Activated T-helper 1 cell treated with anti-CD3 and anti-CD28 coated beads, Interleukin-2, amount 50 U/mL, for 16 hours (primary cell): Measurements from ENCODE around the gene MIPOL1.
"Not testable (repeated sequence)": the region's sequence is repeated elsewhere in the genome, so short reads cannot be mapped to it uniquely, and the experiment has no call there.

Experiments
- DNase-seq, 2 donors: peaks; one replicate each; pipeline ENCODE4 v3.0.0-alpha.2; 2020; ENCODE audit warnings: low read depth in 1 of 2, low spot score in 1 of 2

Gene MIPOL1

DNA sequence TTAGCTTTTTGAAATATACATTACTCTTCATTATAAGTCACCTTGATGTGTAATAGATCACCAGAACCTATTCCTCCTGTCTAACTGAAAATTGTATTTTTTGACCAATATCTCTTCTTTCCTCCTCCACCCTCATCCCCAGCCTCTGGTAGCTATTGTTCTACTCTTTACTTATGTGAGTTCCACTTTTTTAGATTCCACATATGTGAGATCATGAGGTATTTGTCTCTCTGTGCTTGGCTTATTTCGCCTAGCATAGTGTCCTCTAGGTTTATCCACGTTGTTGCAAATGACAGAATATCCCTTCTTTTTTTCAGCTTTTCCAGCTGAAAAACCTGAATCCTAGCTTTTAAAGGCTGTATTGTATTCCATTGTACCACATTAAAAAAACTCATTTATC lies 82.1 kb downstream of the MIPOL1 start:
- DNase-seq, result no peak

DNA sequence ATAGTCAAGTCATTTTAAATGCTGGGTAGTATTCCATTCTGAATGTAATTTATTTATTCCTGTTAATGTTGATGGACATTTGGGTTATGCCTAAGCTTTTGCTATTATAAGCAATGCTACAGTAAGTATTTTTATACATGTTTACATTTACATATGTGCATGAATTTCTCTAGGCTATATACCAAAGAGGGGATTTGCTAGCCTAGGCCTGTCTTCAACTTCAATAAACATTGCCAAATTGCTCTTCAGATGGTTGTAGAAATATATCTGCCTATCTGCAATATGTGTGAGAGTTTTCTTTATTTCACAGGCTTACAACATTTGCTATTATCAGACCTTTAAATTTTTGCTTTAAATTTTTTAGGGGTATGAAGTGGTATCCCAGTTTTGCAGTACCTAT lies 87.0 kb downstream of the MIPOL1 start:
- no peak for DNase-seq

DNA sequence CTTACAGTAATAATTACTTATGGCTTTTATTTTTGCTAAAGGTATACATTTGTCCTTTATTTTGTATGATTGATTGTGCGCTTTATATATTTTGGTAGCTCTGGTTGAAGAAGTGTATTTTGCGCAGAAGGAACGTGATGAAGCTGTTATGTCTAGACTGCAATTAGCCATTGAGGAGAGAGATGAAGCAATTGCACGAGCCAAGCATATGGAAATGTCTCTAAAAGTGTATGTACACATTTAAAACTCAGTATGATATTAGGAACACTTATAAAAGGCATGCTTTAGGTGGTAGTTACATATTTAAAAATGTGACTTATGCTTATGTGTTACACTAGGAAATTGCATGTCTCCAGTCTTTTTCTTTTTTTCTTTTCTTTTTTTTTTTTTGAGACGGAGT lies 87.5 kb downstream of the MIPOL1 start:
- DNase-seq, result no peak

DNA sequence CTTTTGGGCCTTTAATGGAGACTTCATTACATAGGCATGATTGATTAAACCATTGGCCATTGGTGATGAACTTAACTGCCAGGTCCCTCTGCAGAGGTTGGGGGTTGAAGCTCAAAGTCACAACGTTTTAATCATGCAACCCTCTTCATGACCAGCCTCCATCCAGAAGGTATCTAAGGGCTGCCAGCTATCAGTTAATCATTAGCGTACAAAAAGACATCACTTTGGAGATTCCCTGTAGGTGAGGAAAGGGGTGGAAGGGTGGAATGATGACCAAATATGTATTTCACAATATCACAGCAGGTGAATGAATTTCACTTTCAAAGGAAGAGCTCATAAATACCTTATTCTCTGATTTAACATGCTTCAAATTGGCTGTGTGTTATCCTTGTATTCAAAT lies 92.0 kb downstream of the MIPOL1 start:
- DNase-seq, result no peak

DNA sequence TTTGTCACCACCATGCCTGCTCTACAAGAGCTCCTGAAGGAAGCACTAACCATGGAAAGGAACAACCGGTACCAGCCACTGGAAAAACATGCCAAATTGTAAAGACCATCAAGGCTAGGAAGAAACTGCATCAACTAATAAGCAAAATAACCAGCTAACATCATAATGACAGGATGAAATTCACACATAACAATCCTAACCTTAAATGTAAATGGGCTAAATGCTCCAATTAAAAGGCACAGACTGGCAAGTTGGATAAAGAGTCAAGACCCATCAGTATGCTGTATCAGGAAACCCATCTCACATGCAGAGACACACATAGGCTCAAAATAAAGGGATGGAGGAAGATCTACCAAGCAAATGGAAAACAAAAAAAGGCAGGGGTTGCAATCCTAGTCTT lies 97.5 kb downstream of the MIPOL1 start:
- not testable (repeated sequence) for DNase-seq

DNA sequence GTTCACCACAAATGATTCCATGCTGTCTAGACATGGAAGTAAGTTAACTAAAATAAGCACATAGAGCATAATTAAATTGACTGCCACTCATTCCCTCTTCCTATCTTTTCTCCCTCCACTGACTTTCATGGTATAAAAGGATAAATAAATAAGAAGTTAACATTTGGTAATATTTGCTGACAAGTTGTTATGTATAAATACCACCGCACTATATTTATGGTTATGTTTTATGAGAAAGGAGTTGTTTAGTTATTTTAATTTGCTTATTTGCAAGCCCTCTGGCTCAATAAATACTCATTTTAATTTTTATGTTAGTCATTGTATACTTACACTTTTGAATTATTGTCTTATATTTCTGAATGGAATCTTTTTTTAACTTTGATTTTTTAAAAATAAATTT lies 113.5 kb downstream of the MIPOL1 start:
- DNase-seq, result no peak

DNA sequence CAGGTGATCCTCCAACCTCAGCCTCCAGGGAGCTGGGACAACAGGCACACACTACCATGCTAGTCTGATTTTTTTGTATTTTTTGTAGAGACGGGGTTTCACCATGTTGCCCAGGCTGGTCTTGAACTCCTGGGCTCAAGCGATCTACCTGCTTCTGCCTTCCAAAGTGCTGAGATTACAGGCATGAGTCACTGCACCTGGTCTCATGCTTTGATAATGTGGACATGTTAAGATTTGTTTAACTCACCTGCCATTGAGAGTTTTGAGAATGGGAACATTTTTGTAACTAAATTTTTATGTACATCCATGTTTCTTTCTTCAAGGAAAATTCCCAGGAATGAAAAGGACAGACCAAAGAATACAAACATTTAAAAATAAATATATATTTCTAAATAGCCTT lies 121.2 kb downstream of the MIPOL1 start:
- DNase-seq, result no peak

DNA sequence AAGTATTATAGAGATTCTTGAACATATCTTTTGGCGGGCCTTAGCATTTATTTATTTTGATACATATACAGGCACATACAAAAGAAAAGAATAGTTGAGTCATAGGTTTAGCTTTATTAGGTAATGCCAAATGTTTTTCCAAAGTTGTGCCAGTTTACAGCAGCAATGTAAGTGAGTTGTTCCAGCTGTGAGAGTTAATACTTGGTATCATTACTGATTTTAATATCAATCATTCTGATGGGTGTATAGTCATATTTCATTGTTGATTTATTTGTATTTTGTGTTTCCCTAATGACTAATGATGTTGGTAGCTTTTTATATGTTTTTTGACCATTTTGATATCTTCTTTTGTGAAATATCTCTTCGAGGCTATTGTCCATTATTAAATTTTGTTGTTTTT lies 122.4 kb downstream of the MIPOL1 start:
- DNase-seq, result no peak

DNA sequence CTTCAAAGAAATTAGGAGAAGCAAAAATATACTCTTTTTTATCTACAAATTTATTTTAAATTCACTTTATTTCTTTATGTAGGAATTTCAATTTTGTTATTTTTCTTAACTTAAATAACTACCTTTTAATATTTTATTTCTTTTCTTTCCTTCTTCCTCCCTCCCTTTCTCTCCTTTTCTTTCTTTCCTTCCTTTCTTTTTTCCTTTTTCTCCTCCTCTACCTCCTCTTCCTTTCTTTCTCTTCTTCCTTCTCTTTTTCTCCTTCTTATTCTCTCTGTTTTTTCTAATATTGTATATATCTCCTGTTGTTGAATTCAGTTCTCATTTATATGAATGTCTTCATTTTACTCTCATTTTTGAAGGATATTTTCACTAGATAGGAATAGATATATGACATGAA lies 127.6 kb downstream of the MIPOL1 start:
- DNase-seq, result no peak

DNA sequence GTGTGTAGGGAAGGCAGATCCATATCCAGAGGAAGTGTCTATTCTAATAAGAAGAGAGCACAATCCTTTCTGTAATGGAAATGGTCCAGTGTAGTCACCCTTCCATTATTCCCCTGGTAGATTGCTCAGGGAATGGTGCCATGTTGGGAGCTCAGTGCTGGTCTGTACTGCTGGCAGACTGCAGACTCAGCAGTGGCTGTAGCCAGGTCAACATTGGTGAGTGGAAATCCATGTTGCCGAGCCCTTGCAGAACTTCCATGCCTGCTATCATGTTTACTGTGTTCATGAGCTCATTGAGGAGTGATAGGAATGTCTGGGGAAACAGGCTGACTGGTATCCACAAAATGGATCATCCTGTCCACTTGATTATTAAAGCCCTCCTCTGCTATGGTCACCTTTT lies 128.7 kb downstream of the MIPOL1 start:
- DNase-seq, result no peak

DNA sequence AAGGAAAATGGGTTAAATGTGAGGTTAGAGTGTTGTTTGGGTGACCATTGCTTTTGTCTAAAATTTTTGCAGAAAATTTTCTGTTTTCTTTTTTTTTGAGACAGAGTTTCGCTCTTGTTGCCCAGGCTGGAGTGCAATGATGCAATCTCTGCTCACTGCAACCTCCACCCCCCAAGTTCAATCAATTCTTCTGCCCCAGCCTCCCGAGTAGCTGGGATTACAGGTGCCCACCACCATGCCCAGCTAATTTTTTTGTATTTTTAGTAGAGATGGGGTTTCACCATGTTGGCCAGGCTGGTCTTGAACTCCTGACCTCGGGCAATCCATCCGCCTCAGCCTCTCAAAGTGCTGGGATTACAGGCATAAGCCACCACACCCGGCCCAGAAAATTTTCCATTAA lies 130.2 kb downstream of the MIPOL1 start:
- DNase-seq, result not testable (repeated sequence)

DNA sequence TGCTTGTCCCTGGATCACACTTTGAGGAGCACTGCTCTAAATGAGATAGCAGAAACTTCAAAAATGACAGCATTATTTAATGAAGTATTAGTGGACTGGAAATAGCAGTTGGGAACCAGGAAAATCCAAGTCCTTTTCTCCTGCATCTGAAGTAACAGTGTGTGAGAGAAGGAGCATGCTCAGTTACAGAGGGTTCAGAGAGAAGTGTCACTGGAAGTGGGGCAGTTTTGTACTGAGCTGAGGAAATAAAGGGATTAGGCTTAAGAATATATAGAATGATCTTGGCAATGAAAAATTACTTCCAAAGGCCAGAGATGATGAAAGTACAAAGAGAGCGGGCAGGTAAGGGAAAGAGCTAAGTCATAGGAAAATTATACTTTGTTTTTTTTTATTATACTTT lies 130.9 kb downstream of the MIPOL1 start:
- no peak for DNase-seq

DNA sequence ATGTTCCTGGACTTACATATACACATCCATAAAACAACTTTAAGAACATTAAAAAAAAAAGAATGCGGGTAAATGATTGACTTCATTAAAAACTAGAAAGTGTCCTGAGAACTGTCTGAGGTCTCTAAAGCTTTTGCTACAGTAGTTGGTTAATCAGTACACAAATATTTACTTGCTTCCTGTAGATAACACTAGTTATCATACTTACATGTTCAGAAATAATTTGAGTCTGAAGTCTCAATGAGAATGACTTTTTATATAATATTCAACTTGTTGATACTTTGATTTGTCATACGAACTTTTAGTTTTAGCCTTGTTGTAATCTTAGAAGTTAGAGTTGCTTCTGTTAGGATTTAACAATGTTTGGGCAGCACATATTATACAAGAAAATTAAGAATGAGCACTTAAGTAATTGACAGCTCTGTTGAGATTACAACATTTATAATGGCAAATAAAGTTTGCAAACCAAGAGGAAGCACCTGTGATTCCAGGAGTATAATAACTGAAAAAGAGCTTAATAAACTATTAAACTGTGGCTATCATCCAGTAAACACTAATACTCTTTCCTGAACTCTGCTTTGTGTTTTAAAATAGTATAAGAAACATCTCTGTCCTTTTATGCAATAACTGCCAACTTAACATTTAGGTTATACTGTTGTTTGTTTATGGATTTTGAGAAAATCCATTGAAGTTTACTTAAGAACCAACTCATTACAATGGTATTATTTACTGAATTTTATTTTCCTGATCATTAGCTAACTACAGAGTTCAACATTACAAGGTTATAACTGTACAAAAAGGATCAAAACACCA lies 131.7 kb downstream of the MIPOL1 start:
- no peak for DNase-seq

DNA sequence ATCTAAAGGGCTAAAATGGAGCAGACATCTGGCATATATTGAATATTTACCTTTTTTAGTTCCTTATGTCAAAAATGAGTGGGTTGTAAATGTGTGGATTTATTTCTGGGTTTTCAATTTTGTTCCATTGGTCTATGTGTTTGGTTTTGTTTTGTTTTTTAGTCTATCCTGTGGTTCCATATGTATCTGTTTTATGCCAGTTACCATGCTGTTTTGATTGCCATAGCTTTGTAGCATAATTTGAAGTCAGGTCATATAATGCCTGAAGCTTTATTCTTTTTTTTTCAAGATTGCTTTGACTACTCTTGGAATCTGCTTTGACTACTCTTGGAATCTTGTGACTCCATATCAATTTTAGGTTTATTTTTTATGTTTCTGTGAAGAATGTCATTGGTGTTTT lies 133.2 kb downstream of the MIPOL1 start:
- no peak for DNase-seq

DNA sequence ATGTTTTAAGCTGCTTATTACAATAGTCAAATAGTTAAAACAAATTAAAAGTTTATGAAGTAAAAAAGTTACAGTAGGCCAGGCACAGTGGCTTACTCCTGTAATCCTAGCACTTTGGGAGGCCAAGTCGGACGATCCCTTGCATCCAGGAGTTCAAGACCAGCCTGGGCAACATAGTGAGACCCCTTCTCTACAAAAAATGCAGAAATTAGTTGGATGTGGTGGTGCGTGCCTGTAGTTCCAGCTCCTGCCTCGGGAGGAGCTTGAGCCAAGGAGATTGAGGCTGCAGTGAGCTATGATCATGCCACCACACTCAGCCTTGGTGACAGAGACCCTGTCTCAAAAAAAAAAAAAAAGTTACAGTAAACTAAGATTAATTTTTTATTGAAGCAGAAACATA lies 142.6 kb downstream of the MIPOL1 start:
- DNase-seq, result no peak

DNA sequence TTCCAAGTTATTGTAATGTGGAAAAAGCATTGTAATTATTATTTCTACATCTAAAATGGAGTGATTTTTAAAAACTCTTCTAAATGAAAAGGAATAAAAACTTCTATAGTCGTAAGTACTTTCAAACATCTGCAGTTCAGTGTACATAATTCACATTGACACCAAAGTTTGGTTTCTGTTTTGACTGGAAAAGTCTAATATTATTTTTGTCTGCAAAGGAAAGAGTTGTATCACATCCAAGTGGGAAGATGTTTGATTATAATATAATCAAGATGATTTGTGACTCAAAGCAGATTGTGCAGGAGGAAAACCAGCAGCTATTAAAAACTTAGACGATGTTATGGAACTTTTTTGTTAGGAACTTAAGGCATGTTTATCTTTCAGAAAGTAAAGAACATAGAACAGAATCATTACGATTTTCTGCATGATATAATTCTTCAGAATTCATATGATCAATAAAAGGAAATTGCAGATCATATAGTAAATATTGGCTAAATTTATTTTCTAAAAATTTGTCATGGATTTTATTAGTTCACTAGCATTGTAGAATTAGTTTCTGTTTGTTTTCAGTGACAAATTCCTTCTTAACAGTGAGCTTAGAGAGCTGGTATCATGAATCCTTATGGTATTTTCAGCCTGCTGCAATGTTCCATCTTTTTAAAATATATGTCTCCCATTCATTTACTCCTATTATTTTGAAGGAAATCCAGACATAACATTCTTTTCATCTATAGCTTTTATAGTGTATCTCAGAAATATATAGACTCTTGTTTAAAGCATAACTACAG lies 145.8 kb downstream of the MIPOL1 start:
- DNase-seq, result no peak

DNA sequence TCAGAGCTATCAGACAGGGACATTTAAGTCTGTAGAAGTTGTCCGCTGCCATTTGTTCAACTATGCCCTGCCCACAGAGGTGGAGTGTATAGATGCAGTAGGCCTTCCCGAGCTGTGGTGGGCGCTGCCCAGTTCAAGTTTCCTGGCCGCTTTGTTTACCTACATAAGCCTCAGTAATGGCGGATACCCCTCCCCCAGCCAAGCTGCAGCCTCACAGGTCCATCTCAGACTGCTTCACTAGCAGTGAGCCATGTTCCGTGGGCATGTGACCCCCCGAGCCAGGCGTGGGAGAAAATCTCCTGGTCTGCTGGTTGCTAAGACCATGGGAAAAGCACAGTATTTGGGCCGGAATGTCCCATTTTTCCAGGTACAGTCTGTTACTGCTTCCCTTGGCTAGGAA lies 165.9 kb downstream of the MIPOL1 start:
- DNase-seq, result no peak

DNA sequence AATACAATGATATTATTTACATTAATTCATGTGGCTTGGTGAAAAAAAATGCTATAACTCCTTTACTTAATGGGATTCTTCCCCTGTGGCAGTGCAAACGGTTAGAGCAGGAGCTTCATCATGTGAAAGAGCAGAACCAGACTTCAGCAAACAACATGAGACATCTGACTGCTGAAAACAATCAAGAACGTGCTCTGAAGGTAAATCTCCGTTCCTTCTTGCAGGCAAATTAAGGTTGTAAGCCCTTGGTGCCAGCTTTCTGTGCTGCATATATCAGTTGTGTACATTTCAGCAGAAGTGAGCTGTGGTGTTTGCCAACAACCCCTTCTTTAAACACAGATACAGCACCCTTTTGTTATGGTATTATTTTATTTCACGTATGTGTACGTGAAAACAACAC lies 171.7 kb downstream of the MIPOL1 start:
- DNase-seq, result no peak

DNA sequence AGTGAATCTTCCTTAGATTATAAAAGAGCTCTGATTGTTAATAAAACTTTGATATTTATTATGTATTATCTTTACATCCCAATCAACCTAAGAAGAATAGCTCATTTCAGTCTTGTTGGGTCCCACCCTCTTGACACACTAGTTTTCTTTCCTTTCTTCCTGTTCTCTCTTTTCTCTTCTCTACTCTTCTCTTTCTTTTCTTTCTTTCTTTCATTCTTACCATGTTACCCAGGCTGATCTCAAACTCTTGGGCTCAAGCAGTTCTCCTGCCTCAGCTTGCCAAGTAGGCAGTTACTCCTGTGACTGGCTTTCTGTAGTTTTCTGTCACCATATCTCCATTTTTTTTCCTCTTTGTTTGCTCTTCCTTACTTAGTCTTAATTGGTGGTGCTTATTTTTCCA lies 177.8 kb downstream of the MIPOL1 start:
- DNase-seq, result no peak

DNA sequence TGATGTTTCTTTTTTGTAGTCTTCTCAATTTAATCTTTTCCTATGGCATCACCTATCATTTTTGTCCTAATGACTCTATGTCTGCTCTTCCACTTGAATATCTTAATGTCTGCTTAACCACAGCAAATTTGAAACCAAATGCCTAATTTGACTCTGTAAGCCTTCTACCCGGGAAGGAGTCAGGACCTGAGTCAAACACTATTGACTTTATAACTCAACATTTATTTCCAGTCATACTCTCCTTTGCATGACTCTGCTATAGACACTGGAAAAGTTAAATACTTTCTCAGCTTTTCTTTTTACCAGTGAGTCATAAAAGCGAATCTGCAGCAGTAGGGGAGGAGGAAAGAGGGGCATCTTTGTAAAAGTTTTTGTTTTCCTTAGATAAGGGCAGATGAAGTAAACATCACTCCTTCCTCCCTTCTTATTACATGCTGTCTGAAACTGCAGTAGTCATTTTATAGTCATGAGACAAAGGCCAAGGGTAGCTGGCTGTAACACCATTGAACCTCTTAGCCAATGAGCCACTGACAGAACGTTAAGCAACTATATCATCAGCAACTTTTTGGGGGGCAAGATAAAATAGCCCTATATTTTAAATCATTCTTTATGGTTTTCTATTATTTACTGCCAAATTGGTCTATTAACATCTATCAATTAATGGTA lies 179.3 kb downstream of the MIPOL1 start:
- DNase-seq, result no peak

DNA sequence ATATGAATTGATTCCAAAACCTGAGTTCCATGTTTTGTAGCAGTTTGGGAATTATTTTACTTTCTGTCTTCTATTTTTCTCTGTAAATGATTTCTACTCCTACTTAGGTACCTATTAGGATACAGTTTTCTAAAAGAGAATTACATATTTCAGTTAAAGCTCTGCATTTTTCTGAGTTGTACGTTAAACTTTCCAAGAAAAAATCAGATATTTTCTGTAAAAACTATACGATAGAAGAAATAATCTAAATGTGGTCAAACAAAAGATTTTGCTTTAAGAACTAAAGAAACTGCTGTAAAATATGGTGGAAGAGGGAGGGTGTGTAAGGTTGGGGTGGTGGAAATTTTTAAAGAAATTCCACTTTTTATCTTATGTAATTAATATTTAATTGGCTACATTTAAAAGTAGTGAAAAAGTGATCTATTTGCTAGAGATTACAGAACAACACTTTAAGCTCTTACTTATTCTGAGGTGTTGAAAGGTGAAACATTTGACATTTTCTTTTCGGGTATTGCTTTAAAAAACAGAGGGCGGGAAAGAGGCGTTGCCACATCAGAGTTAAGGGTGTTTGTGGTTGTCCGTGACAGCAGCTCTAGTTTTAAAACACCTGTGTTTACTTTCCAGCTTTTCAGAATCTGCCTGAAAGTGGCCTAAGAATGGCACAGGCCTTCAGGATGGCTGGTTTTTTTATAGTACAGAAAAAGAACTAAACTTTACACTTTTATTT lies 187.3 kb downstream of the MIPOL1 start:
- DNase-seq, result no peak
